BLaER1 treated with 17β-estradiol and CSF1 and Interleukin-3, amounts not matched to agents 10 nM and 100 nM (cell line): Measurements from ENCODE around the gene RYR1.
A peak's percentile ranks its signal among the peaks of the same experiment; 100 is the strongest.
"Not testable (repeated sequence)": the region's sequence is repeated elsewhere in the genome, so short reads cannot be mapped to it uniquely, and the experiment has no call there.

ENCODE experiments used
- H3K27ac ChIP-seq, 11 experiments: shearing (Covaris generic); formaldehyde crosslinking; 2 replicates each; pipeline ENCODE4 v1.8.1; 2022
- H3K27me3 ChIP-seq, 11 experiments: shearing (Covaris generic); formaldehyde crosslinking; 2 replicates each; pipeline ENCODE4 v1.8.1; 2022
- H3K36me3 ChIP-seq, 11 experiments: shearing (Covaris generic); formaldehyde crosslinking; 2 replicates each; pipeline ENCODE4 v1.8.1; 2022
- H3K4me1 ChIP-seq, 10 experiments: shearing (Covaris generic); formaldehyde crosslinking; 2 replicates each; pipeline ENCODE4 v1.8.1; 2022
- H3K4me2 ChIP-seq, 11 experiments: shearing (Covaris generic); formaldehyde crosslinking; 2 replicates each; pipeline ENCODE4 v1.8.1; 2022
- H3K4me3 ChIP-seq, 10 experiments: shearing (Covaris generic); formaldehyde crosslinking; 2 replicates each; pipeline ENCODE4 v1.8.1; 2022
- H3K9ac ChIP-seq, 11 experiments: shearing (Covaris generic); formaldehyde crosslinking; 2 replicates each; pipeline ENCODE4 v1.8.1; 2022
- H3K9me3 ChIP-seq, 11 experiments: shearing (Covaris generic); formaldehyde crosslinking; replicated peaks in 1 of 11; 2 replicates each; pipeline ENCODE4 v1.8.1; 2022
- H4K20me1 ChIP-seq, 11 experiments: shearing (Covaris generic); formaldehyde crosslinking; 2 replicates each; pipeline ENCODE4 v1.8.1; 2022
- Cebpa-rat ChIP-seq, 11 experiments: shearing (Covaris generic); IDR thresholded peaks; 2 replicates each; pipeline ENCODE4 v1.8.1; 2022

RYR1 gene

DNA sequence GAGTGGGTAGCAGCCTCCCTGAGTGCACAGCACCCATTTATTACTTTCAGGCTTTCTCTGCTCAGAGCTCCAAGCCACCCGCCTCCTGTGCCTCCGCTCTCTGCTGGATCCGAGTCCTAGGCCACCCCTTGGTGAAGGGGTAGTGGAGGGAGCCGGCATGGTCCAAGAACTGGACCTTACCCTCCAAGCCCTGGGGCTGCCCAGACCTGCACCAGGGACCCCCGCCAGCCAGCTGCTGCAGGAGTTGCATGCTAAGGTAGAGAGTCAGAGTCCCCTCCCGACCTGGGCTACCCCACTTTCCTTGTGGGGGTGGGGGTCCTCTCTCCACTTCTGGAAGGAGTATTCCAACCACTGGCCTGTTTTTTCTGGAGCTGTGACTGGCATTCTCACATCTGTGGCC lies 28.6 kb upstream of the RYR1 start:
- Histone ChIP-seq H3K27me3 (peaks cover 0 to 6% (median 0%) of the 10 kb centered on the region in 11 experiments; a peak in 2 of 22 replicates), H3K4me3 (no peak overlapping the region), H3K27ac (no peak overlapping the region), H3K9me3 (no peaks in the 10 kb centered on the region), H3K9ac (no peak overlapping the region; a peak in 1 of 22 replicates), H3K4me1 (peaks cover 8 to 20% (median 13%) of the 10 kb centered on the region in 10 experiments; a peak in 18 of 20 replicates), H3K4me2 (peak overlapping the region in 2 of 11 experiments; percentile 92 to 93; a peak in 1 of 22 replicates), H4K20me1 (peaks cover 0 to 10% (median 0%) of the 10 kb centered on the region in 11 experiments; a peak in 2 of 22 replicates), H3K36me3 (peaks cover 6 to 45% (median 15%) of the 10 kb centered on the region in 11 experiments; a peak in 18 of 22 replicates)
- no peak for TF ChIP-seq Cebpa-rat (IDR thresholded peaks at IDR 0.05)

DNA sequence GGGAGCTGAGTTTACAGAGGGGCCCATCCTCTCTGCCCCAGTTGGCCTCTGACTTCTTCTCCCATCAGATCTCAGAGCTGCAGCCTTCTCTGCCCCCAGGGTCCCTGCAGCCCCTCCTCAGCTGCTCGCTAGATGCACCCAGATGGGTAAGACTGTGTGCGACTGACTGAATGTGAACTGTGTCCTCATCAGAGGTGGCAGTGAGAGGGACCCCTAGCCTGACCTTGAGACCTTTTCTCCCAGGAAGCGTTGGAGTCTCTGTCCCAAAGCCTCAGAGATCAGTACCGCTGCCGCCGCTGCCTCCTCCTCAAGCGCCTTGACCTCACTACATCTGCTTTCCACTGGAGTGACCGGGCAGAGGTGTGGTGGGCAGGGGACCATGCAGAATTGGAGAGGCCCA lies 28.2 kb upstream of the RYR1 start:
- Histone ChIP-seq H3K9me3 (no peaks in the 10 kb centered on the region), H3K36me3 (peaks cover 6 to 49% (median 15%) of the 10 kb centered on the region in 11 experiments; a peak in 18 of 22 replicates), H3K4me1 (peaks cover 8 to 23% (median 13%) of the 10 kb centered on the region in 10 experiments; a peak in 18 of 20 replicates), H3K4me2 (no peak overlapping the region), H3K9ac (no peak overlapping the region), H3K4me3 (no peak overlapping the region), H3K27ac (no peak overlapping the region), H4K20me1 (peaks cover 0 to 10% (median 0%) of the 10 kb centered on the region in 11 experiments; a peak in 2 of 22 replicates), H3K27me3 (peaks cover 0 to 4% (median 0%) of the 10 kb centered on the region in 11 experiments; a peak in 2 of 22 replicates)
- no peak for TF ChIP-seq Cebpa-rat (IDR thresholded peaks at IDR 0.05)

DNA sequence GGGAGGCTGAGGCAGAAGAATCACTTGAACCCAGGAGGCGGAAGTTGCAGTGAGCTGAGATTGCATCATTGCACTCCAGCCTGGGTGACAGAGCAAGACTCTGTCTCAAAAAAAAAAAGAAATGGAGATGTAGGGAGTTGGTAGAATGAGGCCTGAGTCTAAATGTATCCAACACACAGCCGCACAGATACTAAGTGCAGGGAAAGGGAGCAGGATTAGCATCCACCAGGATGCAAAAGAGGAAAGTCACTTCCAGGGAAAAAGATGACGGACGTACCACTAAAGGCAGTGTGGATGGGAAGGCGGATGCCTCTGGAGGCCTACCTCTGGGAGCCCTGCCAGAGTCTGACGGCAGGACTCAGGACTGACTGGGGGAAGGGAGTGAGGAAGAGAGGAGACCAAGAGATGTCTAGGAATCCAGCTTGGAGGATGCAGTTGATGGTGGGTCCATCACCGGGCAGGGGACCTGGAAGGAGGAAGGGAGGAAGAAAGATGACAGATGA lies 23.8 kb upstream of the RYR1 start:
- H4K20me1 ChIP-seq = peaks cover 0 to 8% (median 0%) of the 10 kb centered on the region in 11 experiments; a peak in 2 of 22 replicates
- no peak for TF ChIP-seq Cebpa-rat (IDR thresholded peaks at IDR 0.05)
- H3K4me1 ChIP-seq = peaks cover 0 to 10% (median 0%) of the 10 kb centered on the region in 10 experiments; a peak in 3 of 20 replicates
- H3K27ac ChIP-seq = no peak overlapping the region
- H3K9ac ChIP-seq = no peak overlapping the region
- 0 out of 22 replicates have a peak overlapping the region, but pooled peaks of 1 of the 11 experiments have one; percentile 2 for H3K4me2 ChIP-seq
- peaks cover 6 to 94% (median 15%) of the 10 kb centered on the region in 11 experiments; a peak in 18 of 22 replicates for H3K36me3 ChIP-seq
- no peak overlapping the region for H3K4me3 ChIP-seq
- no peaks in the 10 kb centered on the region for H3K9me3 ChIP-seq
- no peaks in the 10 kb centered on the region for H3K27me3 ChIP-seq

DNA sequence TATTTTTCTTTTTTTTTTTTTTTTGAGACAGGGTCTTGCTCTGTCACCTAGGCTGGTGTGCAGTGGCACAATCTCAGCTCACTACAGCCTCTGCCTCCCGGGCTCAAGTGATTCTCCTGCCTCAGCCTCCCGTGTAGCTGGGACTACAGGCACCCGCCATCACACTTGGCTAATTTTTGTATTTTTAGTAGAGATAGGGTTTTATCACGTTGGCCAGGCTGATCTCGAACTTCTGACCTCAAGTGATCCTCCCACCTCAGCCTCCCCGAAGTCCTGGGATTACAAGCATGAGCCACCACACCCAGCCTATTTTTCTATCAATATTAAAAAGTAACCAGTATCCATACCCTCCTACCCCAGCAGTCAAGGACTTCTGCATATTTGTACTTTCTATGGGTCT lies 23.1 kb upstream of the RYR1 start:
- H3K4me3 ChIP-seq, H3K27me3 ChIP-seq, H3K27ac ChIP-seq, H3K4me2 ChIP-seq, H4K20me1 ChIP-seq, H3K9ac ChIP-seq, H3K4me1 ChIP-seq, H3K9me3 ChIP-seq: not testable (repeated sequence)
- H3K36me3 ChIP-seq = peaks cover 6 to 94% (median 13%) of the 10 kb centered on the region in 11 experiments; a peak in 18 of 22 replicates

DNA sequence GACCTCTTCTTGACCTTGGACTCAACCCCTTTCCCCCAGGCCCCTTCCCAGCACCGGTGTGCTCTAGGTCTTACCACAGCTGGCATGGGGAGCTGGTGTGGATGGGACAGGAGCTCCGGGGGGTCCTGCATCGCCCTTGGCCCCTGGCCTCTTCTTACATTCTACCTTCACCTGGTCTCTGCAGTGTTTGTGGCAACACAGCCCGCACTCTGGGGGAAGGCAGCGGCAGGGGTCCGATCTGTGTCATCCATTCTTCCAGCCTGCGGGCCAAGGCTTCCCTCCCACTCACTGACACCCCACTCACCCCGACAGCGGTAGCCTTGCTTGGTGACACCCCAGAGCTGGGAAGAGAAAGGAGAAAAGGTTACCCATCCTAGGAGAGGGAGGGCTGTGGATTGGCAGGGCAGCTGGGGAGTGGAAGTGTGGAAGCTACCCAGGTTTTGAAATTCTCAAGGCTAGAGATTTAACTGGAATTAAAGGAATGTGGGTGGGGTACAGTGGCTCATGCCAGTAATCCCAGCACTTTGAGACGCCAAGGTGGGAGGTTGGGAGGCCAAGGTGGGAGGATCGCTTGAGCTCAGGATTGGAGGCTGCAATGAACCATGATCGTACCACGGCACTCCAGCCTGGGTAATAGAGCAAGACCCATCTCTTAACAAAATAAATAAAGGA lies 22.3 kb upstream of the RYR1 start:
- Histone ChIP-seq H3K27ac (no peak overlapping the region), H3K4me2 (no peak overlapping the region), H3K27me3 (no peaks in the 10 kb centered on the region), H3K9ac (no peak overlapping the region), H3K4me1 (peaks cover 0 to 10% (median 0%) of the 10 kb centered on the region in 10 experiments; a peak in 2 of 20 replicates), H4K20me1 (no peaks in the 10 kb centered on the region; a peak in 1 of 22 replicates), H3K36me3 (peaks cover 6 to 97% (median 12%) of the 10 kb centered on the region in 11 experiments; a peak in 18 of 22 replicates), H3K4me3 (no peak overlapping the region), H3K9me3 (no peaks in the 10 kb centered on the region)
- no peak for TF ChIP-seq Cebpa-rat (IDR thresholded peaks at IDR 0.05)

DNA sequence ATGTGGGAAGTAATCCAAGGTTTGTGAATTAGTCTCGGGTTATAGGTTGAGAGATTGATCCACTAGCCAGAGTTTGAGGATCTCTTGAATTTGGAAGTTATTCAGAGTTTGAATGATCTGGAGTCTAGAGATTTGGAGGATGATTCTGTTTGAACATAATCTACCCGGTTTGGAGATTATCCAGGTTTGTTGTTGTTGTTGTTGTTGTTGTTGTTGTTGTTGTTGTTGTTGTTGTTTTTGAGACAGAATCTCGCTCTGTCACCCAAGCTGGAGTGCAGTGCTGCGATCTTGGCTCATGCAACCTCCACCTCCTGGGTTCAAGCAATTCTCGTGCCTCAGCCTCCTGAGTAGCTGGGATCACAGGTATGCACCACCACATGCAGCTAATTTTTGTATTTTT lies 21.6 kb upstream of the RYR1 start:
- H3K9ac ChIP-seq, H3K27ac ChIP-seq, H3K27me3 ChIP-seq, H4K20me1 ChIP-seq, H3K4me2 ChIP-seq, H3K9me3 ChIP-seq, H3K4me3 ChIP-seq: not testable (repeated sequence)
- peaks cover 2 to 97% (median 5%) of the 10 kb centered on the region in 11 experiments; a peak in 18 of 22 replicates for H3K36me3 ChIP-seq
- H3K4me1 ChIP-seq = peaks cover 0 to 13% (median 1%) of the 10 kb centered on the region in 10 experiments; a peak in 13 of 20 replicates

DNA sequence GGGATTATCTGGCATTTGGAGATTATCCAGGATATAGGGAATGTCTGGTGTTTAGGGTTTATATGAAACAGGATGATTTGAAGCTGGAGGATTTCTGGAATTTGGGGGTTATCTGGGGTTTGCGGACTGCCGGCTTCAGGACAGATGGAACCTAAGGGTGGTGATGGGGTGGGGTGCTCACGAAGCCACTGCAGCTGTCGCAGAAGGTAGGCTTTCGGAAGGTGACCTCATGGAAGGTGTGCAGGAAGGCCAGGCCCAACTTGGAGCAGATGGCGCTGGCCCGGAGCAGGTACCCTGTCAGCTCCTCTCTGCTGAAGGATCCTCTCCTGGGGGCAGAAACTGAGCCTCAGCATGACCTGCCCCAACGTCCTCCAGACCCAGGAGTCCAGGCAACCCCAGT lies 21.0 kb upstream of the RYR1 start:
- Histone ChIP-seq H3K36me3 (peaks cover 0 to 92% (median 0%) of the 10 kb centered on the region in 11 experiments; a peak in 6 of 22 replicates), H3K27ac (no peak overlapping the region), H3K4me1 (peaks cover 5 to 19% (median 7%) of the 10 kb centered on the region in 10 experiments), H3K9ac (no peak overlapping the region), H3K4me2 (no peak overlapping the region), H4K20me1 (no peaks in the 10 kb centered on the region; a peak in 1 of 22 replicates), H3K27me3 (no peaks in the 10 kb centered on the region), H3K4me3 (no peak overlapping the region), H3K9me3 (no peaks in the 10 kb centered on the region)
- TF ChIP-seq Cebpa-rat (IDR thresholded peaks at IDR 0.05) = no peak

DNA sequence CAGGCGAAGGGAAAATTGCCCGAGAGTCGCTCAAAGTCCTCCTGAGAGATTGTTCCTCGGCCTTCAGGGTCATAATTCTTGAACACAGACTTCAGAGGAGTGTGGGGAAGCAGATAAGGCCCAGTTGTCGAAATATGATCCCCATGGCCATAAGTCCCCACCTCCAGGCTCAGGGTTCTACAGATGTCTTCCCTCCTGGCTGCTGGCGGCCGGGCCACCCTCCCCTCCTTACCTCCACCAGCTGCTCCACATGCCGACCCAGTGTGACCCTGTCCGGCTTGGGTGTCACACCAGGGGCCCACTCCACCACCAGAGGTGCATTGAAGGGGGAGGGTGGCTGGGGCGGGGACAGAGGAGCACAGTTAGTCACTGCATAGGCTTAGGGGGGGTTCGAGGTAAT lies 20.5 kb upstream of the RYR1 start:
- no peak overlapping the region for H3K4me3 ChIP-seq
- H3K27me3 ChIP-seq = no peaks in the 10 kb centered on the region
- H3K36me3 ChIP-seq = peaks cover 0 to 91% (median 0%) of the 10 kb centered on the region in 11 experiments; a peak in 5 of 22 replicates
- no peak overlapping the region for H3K27ac ChIP-seq
- H3K4me2 ChIP-seq = no peak overlapping the region
- H4K20me1 ChIP-seq = no peaks in the 10 kb centered on the region; a peak in 1 of 22 replicates
- no peak for TF ChIP-seq Cebpa-rat (IDR thresholded peaks at IDR 0.05)
- peaks cover 10 to 24% (median 12%) of the 10 kb centered on the region in 10 experiments for H3K4me1 ChIP-seq
- H3K9ac ChIP-seq = no peak overlapping the region
- no peaks in the 10 kb centered on the region for H3K9me3 ChIP-seq

DNA sequence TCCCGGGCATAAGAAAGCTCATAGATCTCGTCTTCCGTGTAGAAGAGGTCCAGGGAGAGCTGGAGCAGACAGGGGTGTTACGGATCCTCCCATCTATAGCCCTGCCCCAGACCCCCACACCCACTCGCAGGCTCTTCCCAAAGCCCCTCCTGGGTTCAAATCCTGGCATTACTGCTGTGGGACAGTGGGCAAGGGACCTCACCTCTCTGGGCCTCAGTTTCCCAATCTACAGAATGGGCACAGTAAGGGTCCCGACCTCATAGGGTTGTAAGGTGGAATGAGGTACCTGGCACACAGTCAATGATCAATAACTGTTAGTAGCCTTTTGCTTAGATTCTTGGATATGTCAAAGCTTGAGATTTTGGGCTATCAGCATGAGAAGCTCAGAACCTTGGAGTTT lies 20.1 kb upstream of the RYR1 start:
- Histone ChIP-seq H3K27me3 (no peaks in the 10 kb centered on the region), H3K4me1 (peaks cover 14 to 29% (median 16%) of the 10 kb centered on the region in 10 experiments), H3K36me3 (peaks cover 0 to 86% (median 0%) of the 10 kb centered on the region in 11 experiments; a peak in 5 of 22 replicates), H3K4me3 (no peak overlapping the region), H3K9me3 (no peaks in the 10 kb centered on the region), H3K4me2 (no peak overlapping the region), H3K27ac (no peak overlapping the region), H3K9ac (no peak overlapping the region), H4K20me1 (no peaks in the 10 kb centered on the region; a peak in 1 of 22 replicates)
- TF ChIP-seq Cebpa-rat (IDR thresholded peaks at IDR 0.05) = no peak
